ENCODE results near the gene SKI. TPM values are rescaled to one million over a fixed set of nuclear protein-coding genes. Genes with fewer than 3 reads are reported as not detected.

The SKI gene
- total RNA-seq, 4 donors from 2014 or later, result 24.4 to 52.4 (median 32.2) TPM

DNA sequence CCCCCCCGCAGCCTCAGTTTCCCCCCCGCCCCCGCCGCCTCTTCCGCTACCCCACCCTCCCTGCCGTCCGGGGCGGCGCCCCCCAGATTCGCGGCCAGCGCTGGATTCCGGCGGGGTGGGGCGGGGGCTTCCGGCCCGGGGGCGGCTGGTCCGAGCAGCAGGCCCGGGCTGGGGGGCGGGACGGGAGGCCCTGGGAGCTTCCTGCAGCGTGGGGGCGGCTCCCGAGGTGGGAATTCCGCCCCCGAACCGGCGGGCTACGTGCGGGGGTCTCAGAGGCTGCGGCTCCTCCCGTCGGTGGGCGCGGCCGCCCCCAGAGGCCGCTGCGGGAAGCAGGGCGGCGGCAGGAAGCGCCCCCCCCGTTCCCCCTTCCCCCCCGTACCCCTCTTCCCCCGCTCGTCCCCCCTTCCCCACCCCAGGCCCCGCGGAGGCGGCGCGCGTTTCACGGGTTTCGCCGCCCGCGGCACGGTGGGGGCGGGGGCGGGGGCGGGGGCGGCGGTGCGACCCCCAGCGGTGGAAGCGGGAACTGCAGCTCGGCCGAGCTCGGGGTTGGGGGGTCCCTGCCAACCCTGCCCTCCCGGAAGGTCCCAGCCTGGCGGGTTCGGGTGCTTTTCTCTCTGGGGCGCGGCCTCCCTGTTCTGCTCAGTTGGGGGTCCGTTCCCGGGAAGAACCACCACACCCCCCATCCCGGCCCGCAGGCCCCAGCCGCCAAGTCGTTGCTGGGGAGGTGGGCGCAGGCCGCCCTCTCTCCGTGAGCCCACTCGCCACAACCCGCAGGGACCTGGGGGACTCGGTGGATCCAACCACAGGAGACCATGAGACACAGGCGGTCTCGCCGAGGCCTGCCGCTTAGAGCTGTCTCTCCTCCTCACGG, 86.9 kb downstream of the SKI start:
- intact Hi-C loops (cut with DNase I; ENCODE audit: low total_unique reads) (loop anchor here (5.0 kb wide), 1 partner anchor 83 kb away; no protein-coding TSS in a partner anchor), in situ Hi-C loops (cut with MboI; ENCODE audit: low pct_ligation_motif_present in 1 of 4, low pct_unique_long_range_greater_than_20kb in 1 of 4, low sequenced_read_pairs in 3 of 4) (loop anchor here in 2 of 4 donors (25.0 kb wide), 1 partner anchor 103 kb away; no protein-coding TSS in a partner anchor)
- peak; percentile 58 for DNase-seq
- 13% methylated on average over 18 of the region's 91 CpGs; no CpG with 5 or more reads in 1 of the 2 donors for WGBS, 2 donors (ENCODE audit: low coverage in 1 of 2)
- peak overlapping the region; percentile 45 to 64 (median 55) for H3K4me3 ChIP-seq
- H3K27me3 ChIP-seq, result peaks cover 9% of the 10 kb centered on the region
- H3K9me3 ChIP-seq, result no peaks in the 10 kb centered on the region
- H3K27ac ChIP-seq, result peak overlapping the region; percentile 85 to 91 (median 88)
- no peak for TF ChIP-seq POLR2AphosphoS5 (IDR thresholded peaks at IDR 0.05)
- TF ChIP-seq POLR2A (IDR thresholded peaks at IDR 0.05), result no peak
- TF ChIP-seq EP300 (IDR thresholded peaks at IDR 0.05; ENCODE audit: low read depth), result no peak
- TF ChIP-seq, protein P1, sequence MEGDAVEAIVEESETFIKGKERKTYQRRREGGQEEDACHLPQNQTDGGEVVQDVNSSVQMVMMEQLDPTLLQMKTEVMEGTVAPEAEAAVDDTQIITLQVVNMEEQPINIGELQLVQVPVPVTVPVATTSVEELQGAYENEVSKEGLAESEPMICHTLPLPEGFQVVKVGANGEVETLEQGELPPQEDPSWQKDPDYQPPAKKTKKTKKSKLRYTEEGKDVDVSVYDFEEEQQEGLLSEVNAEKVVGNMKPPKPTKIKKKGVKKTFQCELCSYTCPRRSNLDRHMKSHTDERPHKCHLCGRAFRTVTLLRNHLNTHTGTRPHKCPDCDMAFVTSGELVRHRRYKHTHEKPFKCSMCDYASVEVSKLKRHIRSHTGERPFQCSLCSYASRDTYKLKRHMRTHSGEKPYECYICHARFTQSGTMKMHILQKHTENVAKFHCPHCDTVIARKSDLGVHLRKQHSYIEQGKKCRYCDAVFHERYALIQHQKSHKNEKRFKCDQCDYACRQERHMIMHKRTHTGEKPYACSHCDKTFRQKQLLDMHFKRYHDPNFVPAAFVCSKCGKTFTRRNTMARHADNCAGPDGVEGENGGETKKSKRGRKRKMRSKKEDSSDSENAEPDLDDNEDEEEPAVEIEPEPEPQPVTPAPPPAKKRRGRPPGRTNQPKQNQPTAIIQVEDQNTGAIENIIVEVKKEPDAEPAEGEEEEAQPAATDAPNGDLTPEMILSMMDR (IDR thresholded peaks at IDR 0.05), result peak; percentile 67 to 100 (median 99)
- peaks cover 32 to 62% (median 44%) of the 10 kb centered on the region in 4 donors for H3K4me1 ChIP-seq
- H3K36me3 ChIP-seq, result no peaks in the 10 kb centered on the region

DNA sequence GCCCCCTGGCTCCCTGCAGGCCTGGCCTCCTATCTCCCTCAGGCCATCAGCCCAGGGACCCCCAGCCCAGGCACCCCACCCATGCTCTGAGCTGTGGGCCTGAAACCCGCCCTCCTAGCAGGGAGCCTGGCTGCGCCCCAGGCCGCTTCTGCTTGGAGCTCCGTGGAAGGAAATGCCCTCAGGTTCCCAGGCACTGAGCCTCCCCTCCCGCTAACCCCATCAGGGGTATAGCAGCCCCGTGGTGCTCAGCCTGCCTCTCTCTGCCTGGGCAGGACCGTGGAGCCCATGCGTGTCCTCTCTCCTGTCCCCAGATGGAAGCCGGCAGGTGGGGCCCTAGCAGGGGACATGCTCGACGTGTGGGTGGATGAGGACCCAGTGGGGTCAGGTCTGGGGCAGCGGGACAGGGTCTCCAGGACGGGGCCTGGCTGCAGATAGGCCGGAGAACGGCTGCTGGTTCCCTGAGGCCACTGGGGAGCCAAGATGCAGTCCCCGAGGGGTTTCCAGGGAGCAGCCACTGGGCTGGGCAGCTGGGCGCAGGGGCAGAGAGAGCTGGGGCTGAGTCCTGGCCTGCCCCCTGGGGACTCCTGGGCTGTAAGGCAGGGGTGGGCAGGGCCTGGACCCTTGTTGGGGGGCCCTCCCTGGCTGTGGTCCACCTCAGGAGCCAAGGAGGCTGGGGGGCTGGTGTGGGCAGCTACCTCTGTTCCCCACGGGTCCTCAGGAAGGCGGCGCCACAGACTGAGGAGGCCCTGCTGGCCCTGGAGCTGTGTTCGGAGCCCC, 87.7 kb downstream of the SKI start:
- peaks cover 32 to 62% (median 44%) of the 10 kb centered on the region in 4 donors for H3K4me1 ChIP-seq
- intact Hi-C loops (cut with DNase I; ENCODE audit: low total_unique reads) (no loop called here), in situ Hi-C loops (cut with MboI; ENCODE audit: low pct_ligation_motif_present in 1 of 4, low pct_unique_long_range_greater_than_20kb in 1 of 4, low sequenced_read_pairs in 3 of 4) (loop anchor here in 2 of 4 donors (25.0 kb wide), 1 partner anchor 104 kb away; no protein-coding TSS in a partner anchor)
- TF ChIP-seq EP300 (IDR thresholded peaks at IDR 0.05; ENCODE audit: low read depth) (no peak), POLR2AphosphoS5 (IDR thresholded peaks at IDR 0.05) (no peak), POLR2A (IDR thresholded peaks at IDR 0.05) (no peak)
- TF ChIP-seq, protein P1 (IDR thresholded peaks at IDR 0.05), result no peak
- H3K27ac ChIP-seq, result peak overlapping the region; percentile 85 to 91 (median 88)
- H3K4me3 ChIP-seq, result peak overlapping the region in 1 of 4 donors; percentile 64
- WGBS, 2 donors (ENCODE audit: low coverage in 1 of 2), result 70% methylated on average over 18 of the region's 21 CpGs; no CpG with 5 or more reads in 1 of the 2 donors
- no peaks in the 10 kb centered on the region for H3K9me3 ChIP-seq
- H3K36me3 ChIP-seq, result no peaks in the 10 kb centered on the region
- DNase-seq, result no peak
- peaks cover 9% of the 10 kb centered on the region for H3K27me3 ChIP-seq

DNA sequence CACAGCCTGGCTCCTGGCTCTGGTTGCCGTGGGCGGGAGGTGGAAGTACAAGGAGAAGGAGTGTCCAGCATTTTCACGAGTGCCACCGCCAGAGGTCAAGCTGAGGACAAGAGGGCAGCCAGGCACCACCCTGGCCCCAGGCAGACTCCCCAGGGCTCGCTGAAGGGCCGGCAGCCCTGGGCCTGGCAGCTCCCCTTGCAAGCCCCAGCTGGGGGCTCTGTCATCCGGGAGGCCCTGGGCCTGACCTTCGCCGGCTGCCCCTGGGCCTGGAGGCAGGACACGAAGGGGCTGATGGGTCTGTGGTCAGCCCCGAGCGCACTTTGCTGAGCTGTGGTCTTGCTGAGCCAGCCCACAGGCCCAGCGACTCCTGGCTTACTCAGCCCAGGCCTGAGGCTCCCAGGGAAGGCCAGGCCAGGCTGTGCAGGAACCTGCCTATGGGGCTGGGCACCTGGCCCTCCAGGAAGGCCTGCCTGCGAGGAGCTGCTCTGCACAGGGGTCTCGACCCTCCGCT, 88.4 kb downstream of the SKI start:
- WGBS, 2 donors (ENCODE audit: low coverage in 1 of 2), result 67% methylated on average over 8 of the region's 16 CpGs; no CpG with 5 or more reads in 1 of the 2 donors
- peaks cover 12% of the 10 kb centered on the region for H3K27me3 ChIP-seq
- no peaks in the 10 kb centered on the region for H3K9me3 ChIP-seq
- H3K36me3 ChIP-seq, result no peaks in the 10 kb centered on the region
- intact Hi-C loops (cut with DNase I; ENCODE audit: low total_unique reads), result no loop called here
- H3K4me3 ChIP-seq, result no peak overlapping the region
- no peak for DNase-seq
- H3K27ac ChIP-seq, result peak overlapping the region; percentile 85 to 91 (median 88)
- peaks cover 31 to 62% (median 45%) of the 10 kb centered on the region in 4 donors for H3K4me1 ChIP-seq
- in situ Hi-C loops (cut with MboI; ENCODE audit: low pct_ligation_motif_present in 1 of 4, low pct_unique_long_range_greater_than_20kb in 1 of 4, low sequenced_read_pairs in 3 of 4), result loop anchor here in 2 of 4 donors (25.0 kb wide), 1 partner anchor 104 kb away; no protein-coding TSS in a partner anchor
- no peak for TF ChIP-seq POLR2A (IDR thresholded peaks at IDR 0.05)
- no peak for TF ChIP-seq POLR2AphosphoS5 (IDR thresholded peaks at IDR 0.05)
- TF ChIP-seq, protein P1 (IDR thresholded peaks at IDR 0.05), result no peak
- TF ChIP-seq EP300 (IDR thresholded peaks at IDR 0.05; ENCODE audit: low read depth), result no peak

Data from transverse colon (tissue), 4 donors.